Endothelial cell of umbilical vein (primary cell): ENCODE results near the gene RALB. TPM values are rescaled to one million over a fixed set of nuclear protein-coding genes. Genes with fewer than 3 reads are reported as not detected.

Source experiments
- BruUV-seq: library from RNA; stranded (reverse); fragments of 400-500 nt; replicated peaks from 2 replicates; lab custom pipeline; 2021; lab: Mats Ljungman, UMichigan
- CTCF ChIA-PET: fragments of 300-600, 350-600 bp; sonication (Branson Sonifier 250); formaldehyde crosslinking; loops from one replicate; lab custom pipeline; 2021; ENCODE audit warnings: antibody characterized with exemption, inconsistent platforms; lab: Charles Lee
- POLR2A ChIA-PET: fragments of 300-600, 350-600 bp; sonication (Branson Sonifier 250); formaldehyde crosslinking; loops from one replicate; lab custom pipeline; 2021; ENCODE audit warnings: antibody characterized with exemption, inconsistent platforms; lab: Charles Lee
- DNase-seq: peaks from one replicate; pipeline ENCODE4 v3.0.0-alpha.2; 2011; ENCODE audit warnings: low read depth, low spot score
- FAIRE-seq: peaks from 2 replicates; lab custom pipeline; 2011; peaks lifted over from hg19 to GRCh38; lab: Jason Lieb, UNC
- H2AFZ ChIP-seq: 2 replicates; pipeline ENCODE4 v1.6.0; 2012; ENCODE audit warnings: low read depth, low read length, control low read depth, inconsistent platforms
- H3K27ac ChIP-seq: 2 replicates; pipeline ENCODE4 v1.5.1; 2011; ENCODE audit warnings: low read depth, mild to moderate bottlenecking, control low read depth, low read length, moderate library complexity; ENCODE audit not compliant: insufficient read depth
- H3K27me3 ChIP-seq, 2 experiments: 2 replicates each; pipeline versions ENCODE4 v1.6.0 to v1.6.1; 2011; ENCODE audit warnings: low read length in 2 of 2, mixed read lengths in 1 of 2; ENCODE audit not compliant: control insufficient read depth in 2 of 2, insufficient read depth in 2 of 2
- H3K36me3 ChIP-seq, 2 experiments: 2 replicates in 1 of 2; 3 replicates in 1 of 2; pipeline ENCODE4 v1.5.1; 2011; ENCODE audit warnings: low read length in 2 of 2, mild to moderate bottlenecking in 1 of 2, moderate library complexity in 1 of 2; ENCODE audit not compliant: control insufficient read depth in 2 of 2, insufficient read depth in 2 of 2; ENCODE audit errors: extremely low read depth in 1 of 2
- H3K4me1 ChIP-seq: 3 replicates; pipeline ENCODE4 v1.5.1; 2011; ENCODE audit warnings: mild to moderate bottlenecking, low read length; ENCODE audit not compliant: control insufficient read depth, insufficient read depth; ENCODE audit errors: extremely low read depth
- H3K4me2 ChIP-seq: 2 replicates; pipeline ENCODE4 v1.6.1; 2011; ENCODE audit warnings: low read length, control low read depth, mixed read lengths; ENCODE audit not compliant: insufficient read depth
- H3K4me3 ChIP-seq, 3 experiments: fragments of 200-600 bp in 1 of 3; sonication (generic), shearing (Covaris generic) in 1 of 3; replicated peaks in 1 of 3; 2 replicates each; pipeline ENCODE4 v1.5.1; 2011 to 2016; ENCODE audit warnings: control low read depth in 3 of 3, low read length in 3 of 3, mild to moderate bottlenecking in 2 of 3, inconsistent platforms in 1 of 3, low read depth in 1 of 3, moderate library complexity in 1 of 3; ENCODE audit not compliant: insufficient read depth in 1 of 3
- H3K79me2 ChIP-seq: 2 replicates; pipeline ENCODE4 v1.6.0; 2012; ENCODE audit warnings: low read length, inconsistent platforms; ENCODE audit not compliant: control insufficient read depth, insufficient read depth
- H3K9ac ChIP-seq: replicated peaks from 2 replicates; pipeline ENCODE3; 2011; ENCODE audit warnings: low read length, control low read depth; ENCODE audit not compliant: insufficient read depth; ENCODE audit errors: extremely low read depth
- H3K9me1 ChIP-seq: replicated peaks from 3 replicates; pipeline ENCODE4 v1.6.0; 2011; ENCODE audit warnings: mild to moderate bottlenecking, low read length; ENCODE audit not compliant: control insufficient read depth, insufficient read depth; ENCODE audit errors: extremely low read depth
- H3K9me3 ChIP-seq: replicated peaks from 2 replicates; pipeline ENCODE4 v1.5.1; 2012; ENCODE audit warnings: low read length, inconsistent platforms; ENCODE audit not compliant: control insufficient read depth, insufficient read depth
- H4K20me1 ChIP-seq: replicated peaks from 2 replicates; pipeline ENCODE3; 2011; ENCODE audit warnings: mild to moderate bottlenecking, low read length; ENCODE audit not compliant: control insufficient read depth, insufficient read depth; ENCODE audit errors: extremely low read depth
- EZH2 ChIP-seq: IDR thresholded peaks from 2 replicates; pipeline ENCODE4 v1.6.1; 2012; ENCODE audit warnings: borderline replicate concordance, low read depth, mild to moderate bottlenecking, moderate library complexity, low read length, inconsistent platforms; ENCODE audit not compliant: severe bottlenecking
- FOS ChIP-seq: IDR thresholded peaks from 2 replicates; pipeline ENCODE4 v1.6.1; 2011; ENCODE audit warnings: mild to moderate bottlenecking, low read length, moderate library complexity, borderline replicate concordance; ENCODE audit not compliant: insufficient read depth
- GATA2 ChIP-seq: IDR thresholded peaks from 2 replicates; pipeline ENCODE4 v1.7.0; 2011; ENCODE audit warnings: low read depth, mild to moderate bottlenecking, moderate library complexity, mixed read lengths, low read length; ENCODE audit not compliant: insufficient read length, insufficient read depth
- JUN ChIP-seq: IDR thresholded peaks from 2 replicates; pipeline ENCODE4 v1.6.1; 2011; ENCODE audit warnings: borderline replicate concordance, low read depth; ENCODE audit not compliant: insufficient read length, insufficient read depth
- MYC ChIP-seq: IDR thresholded peaks from one replicate; pipeline ENCODE4 v1.6.1; 2011; ENCODE audit warnings: mild to moderate bottlenecking, low read depth, low read length
- POLR2A ChIP-seq: IDR thresholded peaks from 2 replicates; pipeline ENCODE4 v1.6.1; 2012; ENCODE audit warnings: low read depth, mild to moderate bottlenecking, control low read depth, low read length
- POLR2AphosphoS5 ChIP-seq: IDR thresholded peaks from 2 replicates; pipeline ENCODE4 v1.6.1; 2012; ENCODE audit warnings: low read depth, mild to moderate bottlenecking, control low read depth, low read length, moderate library complexity; ENCODE audit not compliant: insufficient read depth
- dilution Hi-C: fragments of 300-500 bp; cut with MboI; formaldehyde crosslinking; loops from one replicate; pipeline ENCODE4 v1.15.0; 2019; ENCODE audit warnings: low sequenced_read_pairs; ENCODE audit not compliant: extremely low pct_ligation_motif_present
- intact Hi-C: fragments of 100-400 bp; cut with micrococcal nuclease; formaldehyde crosslinking; loops from one replicate; pipeline ENCODE4 v1.10.0; 2022
- polyA plus RNA-seq, 4 experiments: library from polyadenylated mRNA; depleted of rRNA in 3 of 4; stranded (reverse) in 3 of 4; unstranded in 1 of 4; fragments of >200 nt; gene quantifications; 2 replicates each; pipeline versions ENCODE4 v1.2.1 to v1.2.3, GENCODE V29; 2011 to 2012; ENCODE audit warnings: missing spikeins in 1 of 4
- total RNA-seq: library from RNA; stranded (reverse); gene quantifications from 2 replicates; pipeline ENCODE4 v1.2.3, GENCODE V29; 2021
- TF ChIP-seq, protein P1 (sequence below), 2 donors: IDR thresholded peaks; 1 replicate in 1 of 2; 2 replicates in 1 of 2; pipeline ENCODE4 v1.5.1; 2011; ENCODE audit warnings: low read length in 2 of 2, mild to moderate bottlenecking in 2 of 2, moderate library complexity in 2 of 2, control low read depth in 1 of 2, inconsistent platforms in 1 of 2, low read depth in 1 of 2; ENCODE audit not compliant: insufficient read depth in 1 of 2; ENCODE audit errors: extremely low read depth in 1 of 2
- TF ChIP-seq, protein P2 (sequence below): IDR thresholded peaks from 2 replicates; pipeline ENCODE4 v1.6.1; 2011; ENCODE audit not compliant: insufficient read depth, insufficient read length

The RALB gene
- total and polyA plus RNA-seq, 2 donors (not counting 3 experiments of a cell fraction or from before 2014, with no cell fraction given), result 105 to 115 TPM

DNA sequence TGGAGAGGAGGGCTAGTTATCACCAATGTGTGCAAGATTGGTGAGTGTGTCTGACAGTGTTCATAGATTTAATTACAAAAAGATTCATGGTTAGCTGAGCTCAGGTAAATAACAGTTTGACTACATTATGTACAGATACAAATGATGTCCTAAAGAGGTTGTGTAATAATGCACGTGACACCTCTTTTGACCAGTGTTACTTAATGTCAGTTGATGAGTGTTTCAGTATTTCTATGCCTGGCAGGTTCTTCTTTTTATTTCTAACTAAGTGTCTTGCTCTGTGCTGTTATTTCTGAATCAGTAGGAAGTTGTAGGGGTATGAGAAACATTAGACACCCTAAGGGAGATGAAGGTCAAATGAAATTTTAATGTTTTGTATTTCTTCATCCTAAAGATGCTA lies 85.4 kb downstream of the RALB start:
- BruUV-seq, result no TSS peak
- FAIRE-seq, result no peak
- H3K9me1 ChIP-seq, result no peaks in the 10 kb centered on the region

More for the DNA sequence above, 85.4 kb downstream of the RALB start:
- Histone ChIP-seq H3K27ac (no peak overlapping the region), H3K9me3 (no peaks in the 10 kb centered on the region), H3K4me1 (no peaks in the 10 kb centered on the region), H3K27me3 (peaks cover 19 to 20% of the 10 kb centered on the region in 2 experiments), H3K4me2 (no peak overlapping the region), H4K20me1 (no peaks in the 10 kb centered on the region), H3K9ac (no peak overlapping the region), H3K4me3 (no peak overlapping the region), H3K79me2 (no peaks in the 10 kb centered on the region), H3K36me3 (no peaks in the 10 kb centered on the region), H2AFZ (no peak overlapping the region)
- intact Hi-C loops (no loop called here), dilution Hi-C loops (no loop called here)
- DNase-seq, result no peak
- TF ChIP-seq GATA2 (no peak), FOS (no peak), JUN (no peak), POLR2A (no peak), EZH2 (no peak), POLR2AphosphoS5 (no peak), MYC (no peak)
- TF ChIP-seq, protein P1, sequence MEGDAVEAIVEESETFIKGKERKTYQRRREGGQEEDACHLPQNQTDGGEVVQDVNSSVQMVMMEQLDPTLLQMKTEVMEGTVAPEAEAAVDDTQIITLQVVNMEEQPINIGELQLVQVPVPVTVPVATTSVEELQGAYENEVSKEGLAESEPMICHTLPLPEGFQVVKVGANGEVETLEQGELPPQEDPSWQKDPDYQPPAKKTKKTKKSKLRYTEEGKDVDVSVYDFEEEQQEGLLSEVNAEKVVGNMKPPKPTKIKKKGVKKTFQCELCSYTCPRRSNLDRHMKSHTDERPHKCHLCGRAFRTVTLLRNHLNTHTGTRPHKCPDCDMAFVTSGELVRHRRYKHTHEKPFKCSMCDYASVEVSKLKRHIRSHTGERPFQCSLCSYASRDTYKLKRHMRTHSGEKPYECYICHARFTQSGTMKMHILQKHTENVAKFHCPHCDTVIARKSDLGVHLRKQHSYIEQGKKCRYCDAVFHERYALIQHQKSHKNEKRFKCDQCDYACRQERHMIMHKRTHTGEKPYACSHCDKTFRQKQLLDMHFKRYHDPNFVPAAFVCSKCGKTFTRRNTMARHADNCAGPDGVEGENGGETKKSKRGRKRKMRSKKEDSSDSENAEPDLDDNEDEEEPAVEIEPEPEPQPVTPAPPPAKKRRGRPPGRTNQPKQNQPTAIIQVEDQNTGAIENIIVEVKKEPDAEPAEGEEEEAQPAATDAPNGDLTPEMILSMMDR (IDR thresholded peaks at IDR 0.05; ENCODE audit: extremely low read depth in 1 of 2, insufficient read depth in 1 of 2, low read depth in 1 of 2, low read length in 2 of 2), result no peak
- TF ChIP-seq, protein P2, sequence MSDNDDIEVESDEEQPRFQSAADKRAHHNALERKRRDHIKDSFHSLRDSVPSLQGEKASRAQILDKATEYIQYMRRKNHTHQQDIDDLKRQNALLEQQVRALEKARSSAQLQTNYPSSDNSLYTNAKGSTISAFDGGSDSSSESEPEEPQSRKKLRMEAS, result no peak
- ChIA-PET POLR2A (no interaction called here), CTCF (no interaction called here)
